ENCODE data around the gene CCNQ.

DNA sequence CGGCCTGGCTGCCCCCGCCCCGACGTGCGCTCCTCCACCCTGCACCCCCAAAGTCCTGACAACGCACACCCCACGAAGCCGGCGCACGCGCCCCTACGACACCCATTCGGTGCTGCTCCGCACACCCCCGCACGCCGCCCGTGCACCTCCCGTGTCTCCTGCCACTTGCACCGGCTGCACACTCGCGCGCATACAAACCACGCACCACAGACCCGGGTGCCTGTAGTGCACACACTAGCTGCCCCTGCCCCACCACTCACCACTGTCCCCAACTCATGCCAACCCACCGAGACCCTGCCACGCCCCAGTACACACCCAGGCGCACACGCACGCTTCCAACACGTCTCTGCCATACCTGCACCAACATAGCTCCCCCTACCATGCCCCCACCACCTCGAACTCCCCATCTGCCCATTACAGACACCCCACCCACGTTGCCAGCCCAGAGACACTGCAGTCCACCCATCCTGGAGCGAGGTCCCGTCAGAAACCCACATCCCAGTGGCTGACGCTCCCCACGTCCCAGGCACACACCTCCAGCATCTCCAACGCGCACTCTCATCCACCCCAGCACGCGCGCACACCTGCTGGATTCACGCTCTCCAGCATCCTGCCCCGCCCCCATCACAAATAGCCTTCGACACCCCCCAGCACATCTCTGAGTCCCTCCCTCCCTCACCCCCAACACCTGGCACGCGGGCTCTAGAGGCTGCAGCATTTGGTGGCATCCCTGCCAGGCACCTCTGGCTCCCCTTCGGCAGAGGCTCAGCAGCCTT is 43.9 kb upstream of the CCNQ start:
- TF ChIP-seq, protein P1, sequence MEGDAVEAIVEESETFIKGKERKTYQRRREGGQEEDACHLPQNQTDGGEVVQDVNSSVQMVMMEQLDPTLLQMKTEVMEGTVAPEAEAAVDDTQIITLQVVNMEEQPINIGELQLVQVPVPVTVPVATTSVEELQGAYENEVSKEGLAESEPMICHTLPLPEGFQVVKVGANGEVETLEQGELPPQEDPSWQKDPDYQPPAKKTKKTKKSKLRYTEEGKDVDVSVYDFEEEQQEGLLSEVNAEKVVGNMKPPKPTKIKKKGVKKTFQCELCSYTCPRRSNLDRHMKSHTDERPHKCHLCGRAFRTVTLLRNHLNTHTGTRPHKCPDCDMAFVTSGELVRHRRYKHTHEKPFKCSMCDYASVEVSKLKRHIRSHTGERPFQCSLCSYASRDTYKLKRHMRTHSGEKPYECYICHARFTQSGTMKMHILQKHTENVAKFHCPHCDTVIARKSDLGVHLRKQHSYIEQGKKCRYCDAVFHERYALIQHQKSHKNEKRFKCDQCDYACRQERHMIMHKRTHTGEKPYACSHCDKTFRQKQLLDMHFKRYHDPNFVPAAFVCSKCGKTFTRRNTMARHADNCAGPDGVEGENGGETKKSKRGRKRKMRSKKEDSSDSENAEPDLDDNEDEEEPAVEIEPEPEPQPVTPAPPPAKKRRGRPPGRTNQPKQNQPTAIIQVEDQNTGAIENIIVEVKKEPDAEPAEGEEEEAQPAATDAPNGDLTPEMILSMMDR (IDR thresholded peaks at IDR 0.05): no peak
- no peak for TF ChIP-seq ZFX (IDR thresholded peaks at IDR 0.05; ENCODE audit: borderline replicate concordance)
